A549 (cell line): ENCODE measurements around the gene USP13.

Experiments used
- CBX8 ChIP-seq: fragments of 200-600 bp; sonication (generic); IDR thresholded peaks from 2 replicates; pipeline ENCODE4 v1.6.1; 2016
- CEBPB ChIP-seq, 2 experiments: fragments of >200 bp in 1 of 2; sonication (Bioruptor Twin) in 1 of 2; formaldehyde crosslinking in 1 of 2; IDR thresholded peaks; 2 replicates each; pipeline ENCODE4 v1.6.1; 2012 to 2016
- CHD4 ChIP-seq: fragments of 200-600 bp; sonication (generic); IDR thresholded peaks from 2 replicates; pipeline ENCODE4 v1.6.1; 2016; ENCODE audit warnings: antibody characterized with exemption, mild to moderate bottlenecking, borderline replicate concordance
- CTCF ChIP-seq: fragments of >200 bp; sonication (Bioruptor Twin); formaldehyde crosslinking; IDR thresholded peaks from 3 replicates; pipeline ENCODE4 v1.5.1; 2016
- EP300 ChIP-seq, 2 experiments: fragments of >200 bp; sonication (Bioruptor Twin); formaldehyde crosslinking; IDR thresholded peaks; 2 replicates in 1 of 2; 3 replicates in 1 of 2; pipeline ENCODE4 v1.6.1; 2016 to 2017
- FOSL2 ChIP-seq, 2 experiments: fragments of 450-650 bp in 1 of 2; fragments of >200 bp in 1 of 2; sonication (Bioruptor Twin) in 1 of 2; formaldehyde crosslinking; IDR thresholded peaks; 2 replicates each; pipeline versions ENCODE4 v1.5.0 to v1.6.1; 2016 to 2020; ENCODE audit warnings: mild to moderate bottlenecking in 1 of 2, moderate library complexity in 1 of 2
- HMGXB4 ChIP-seq: fragments of 250-450 bp; sonication (Bioruptor Pico); IDR thresholded peaks from 2 replicates; pipeline ENCODE4 v1.5.0; 2021; ENCODE audit warnings: mild to moderate bottlenecking, moderate library complexity, borderline replicate concordance
- JUNB ChIP-seq: fragments of >200 bp; sonication (Bioruptor Twin); formaldehyde crosslinking; IDR thresholded peaks from 2 replicates; pipeline ENCODE4 v1.6.1; 2016
- KDM1A ChIP-seq: fragments of 200-600 bp; sonication (generic); IDR thresholded peaks from 2 replicates; pipeline ENCODE4 v1.6.1; 2016; ENCODE audit warnings: low read depth, mild to moderate bottlenecking
- NFE2L2 ChIP-seq: fragments of 150-350 bp; conservative IDR thresholded peaks from 2 replicates; pipeline ENCODE4 v1.6.1; 2014; ENCODE audit warnings: low read length
- POLR2A ChIP-seq: IDR thresholded peaks from 2 replicates; pipeline ENCODE4 v1.6.1; 2012; ENCODE audit warnings: mild to moderate bottlenecking, low read length
- SMC3 ChIP-seq: fragments of >200 bp; sonication (Bioruptor Twin); formaldehyde crosslinking; IDR thresholded peaks from 3 replicates; pipeline ENCODE4 v1.6.1; 2018; ENCODE audit warnings: inconsistent platforms
- ZFP36 ChIP-seq: fragments of 450-650 bp; IDR thresholded peaks from 2 replicates; pipeline ENCODE4 v1.6.1; 2014; ENCODE audit warnings: borderline replicate concordance; ENCODE audit not compliant: partially characterized antibody
- ZSCAN20 ChIP-seq: fragments of 250-450 bp; sonication (Bioruptor Pico); IDR thresholded peaks from 2 replicates; pipeline ENCODE4 v1.8.0; 2022; ENCODE audit warnings: mild to moderate bottlenecking, moderate library complexity

GRCh38 chr3:179706233-179706632 lies 53.4 kb downstream of the USP13 start:
- TF ChIP-seq CEBPB (IDR thresholded peaks at IDR 0.05) (no peak), CTCF (no peak), POLR2A (no peak), CHD4 (no peak), SMC3 (no peak), JUNB (no peak), ZSCAN20 (no peak), HMGXB4 (CRISPR knock-in tag) (no peak), NFE2L2 (no peak), ZFP36 (no peak), KDM1A (no peak), EP300 (IDR thresholded peaks at IDR 0.05) (no peak), FOSL2 (IDR thresholded peaks at IDR 0.05) (no peak), FOSL2 (CRISPR knock-in tag; IDR thresholded peaks at IDR 0.05) (no peak), CBX8 (no peak)
